HL-60/S4 treated with phorbol 12-myristate 13-acetate at 8.2 ng/mL for 4 days and 3 days (cell line): ENCODE results near the gene CRIM1.
"Not testable (repeated sequence)": the region's sequence is repeated elsewhere in the genome, so short reads cannot be mapped to it uniquely, and the experiment has no call there.

Experiments used
- in situ Hi-C: fragments of 300-500 bp; cut with MboI; formaldehyde crosslinking; loops from 2 replicates; pipeline ENCODE4 v1.15.0; 2022; ENCODE audit warnings: low sequenced_read_pairs

Gene CRIM1, protein sequence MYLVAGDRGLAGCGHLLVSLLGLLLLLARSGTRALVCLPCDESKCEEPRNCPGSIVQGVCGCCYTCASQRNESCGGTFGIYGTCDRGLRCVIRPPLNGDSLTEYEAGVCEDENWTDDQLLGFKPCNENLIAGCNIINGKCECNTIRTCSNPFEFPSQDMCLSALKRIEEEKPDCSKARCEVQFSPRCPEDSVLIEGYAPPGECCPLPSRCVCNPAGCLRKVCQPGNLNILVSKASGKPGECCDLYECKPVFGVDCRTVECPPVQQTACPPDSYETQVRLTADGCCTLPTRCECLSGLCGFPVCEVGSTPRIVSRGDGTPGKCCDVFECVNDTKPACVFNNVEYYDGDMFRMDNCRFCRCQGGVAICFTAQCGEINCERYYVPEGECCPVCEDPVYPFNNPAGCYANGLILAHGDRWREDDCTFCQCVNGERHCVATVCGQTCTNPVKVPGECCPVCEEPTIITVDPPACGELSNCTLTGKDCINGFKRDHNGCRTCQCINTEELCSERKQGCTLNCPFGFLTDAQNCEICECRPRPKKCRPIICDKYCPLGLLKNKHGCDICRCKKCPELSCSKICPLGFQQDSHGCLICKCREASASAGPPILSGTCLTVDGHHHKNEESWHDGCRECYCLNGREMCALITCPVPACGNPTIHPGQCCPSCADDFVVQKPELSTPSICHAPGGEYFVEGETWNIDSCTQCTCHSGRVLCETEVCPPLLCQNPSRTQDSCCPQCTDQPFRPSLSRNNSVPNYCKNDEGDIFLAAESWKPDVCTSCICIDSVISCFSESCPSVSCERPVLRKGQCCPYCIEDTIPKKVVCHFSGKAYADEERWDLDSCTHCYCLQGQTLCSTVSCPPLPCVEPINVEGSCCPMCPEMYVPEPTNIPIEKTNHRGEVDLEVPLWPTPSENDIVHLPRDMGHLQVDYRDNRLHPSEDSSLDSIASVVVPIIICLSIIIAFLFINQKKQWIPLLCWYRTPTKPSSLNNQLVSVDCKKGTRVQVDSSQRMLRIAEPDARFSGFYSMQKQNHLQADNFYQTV

DNA sequence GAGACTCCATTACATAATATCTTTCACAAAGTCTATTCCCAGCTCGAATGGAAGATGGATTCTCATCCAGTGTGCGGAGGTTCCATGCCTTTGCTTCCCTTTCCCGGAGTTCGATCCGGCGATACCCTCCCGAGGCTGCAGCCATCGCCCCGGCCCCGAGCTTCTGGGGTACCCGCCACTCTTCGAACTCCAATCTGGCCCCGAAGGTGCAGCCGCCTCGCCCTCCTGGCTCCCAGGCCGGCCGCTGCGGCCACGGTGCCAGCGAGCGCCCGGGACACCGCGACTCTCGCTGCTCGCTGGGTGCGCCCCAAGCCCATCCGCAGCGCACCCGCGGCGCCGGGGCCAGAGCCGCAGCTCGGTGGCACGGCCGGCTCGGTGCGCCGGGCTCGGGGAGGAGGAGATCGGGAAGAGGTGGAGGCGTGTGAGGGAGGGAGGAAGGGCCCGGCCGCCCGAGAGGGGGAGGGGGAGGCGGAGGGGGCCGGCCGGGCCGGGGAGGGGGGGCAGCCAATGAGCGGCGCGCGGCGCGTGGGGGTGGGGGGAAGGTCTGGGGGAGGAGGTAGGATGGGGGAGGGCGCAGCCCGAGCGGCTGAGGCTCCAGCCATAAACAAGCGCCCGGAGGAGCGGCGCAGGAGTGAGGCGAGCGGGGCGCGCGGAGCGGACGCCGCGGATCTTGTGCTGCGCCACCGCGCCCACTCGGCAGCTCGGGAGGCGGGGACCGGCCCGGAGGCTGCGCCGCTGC, at the start of gene CRIM1:
TSS of gene CRIM1 (plus strand) at position 628 of the 739 bp plus-strand sequence. CDS start 515 bp downstream, outside the sequence.
- in situ Hi-C loops: loop anchor here (25.0 kb wide), 2 partner anchors 307 to 432 kb away; no protein-coding TSS in a partner anchor

DNA sequence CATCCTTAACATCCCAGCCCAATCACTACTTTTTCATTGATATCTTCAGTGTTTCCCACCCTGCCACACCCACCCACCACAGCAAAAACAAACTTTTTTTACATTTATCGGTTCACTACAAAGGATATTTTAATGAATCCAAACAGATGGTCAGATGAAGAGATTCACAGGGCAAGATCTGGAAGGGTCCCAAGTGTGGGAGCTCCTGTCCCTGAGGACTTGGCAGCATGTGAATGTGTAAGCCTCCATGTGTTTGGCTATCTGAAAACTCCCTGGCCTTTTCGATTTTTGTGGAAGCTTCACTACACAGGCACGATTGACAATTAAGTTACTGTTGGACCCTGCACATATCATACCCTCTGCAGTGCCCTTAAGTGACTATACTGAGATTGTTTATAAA, 48.1 kb upstream of the CRIM1 start:
- in situ Hi-C loops: no loop called here

DNA sequence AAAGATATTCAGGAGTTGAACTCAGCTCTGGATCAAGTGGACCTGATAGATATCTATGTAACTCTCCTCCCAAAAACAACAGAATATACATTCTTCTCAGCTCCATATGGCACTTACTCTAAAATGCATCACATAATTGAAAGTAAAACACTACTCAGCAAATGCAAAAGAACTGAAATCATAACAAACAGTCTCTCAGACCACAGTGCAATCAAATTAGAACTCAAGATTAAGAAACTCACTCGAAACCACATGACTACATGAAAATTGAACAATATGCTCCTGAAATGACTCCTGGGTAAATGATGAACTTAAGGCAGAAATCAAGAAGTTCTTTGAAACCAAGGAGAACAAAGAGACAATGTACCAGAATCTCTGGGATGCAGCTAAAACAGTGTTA, 45.1 kb upstream of the CRIM1 start:
- in situ Hi-C loops: not testable (repeated sequence)

- in situ Hi-C loops: no loop called here
These were observed 37.0 kb upstream of the CRIM1 start for GRCh38 chr2:36318547-36318946.

DNA sequence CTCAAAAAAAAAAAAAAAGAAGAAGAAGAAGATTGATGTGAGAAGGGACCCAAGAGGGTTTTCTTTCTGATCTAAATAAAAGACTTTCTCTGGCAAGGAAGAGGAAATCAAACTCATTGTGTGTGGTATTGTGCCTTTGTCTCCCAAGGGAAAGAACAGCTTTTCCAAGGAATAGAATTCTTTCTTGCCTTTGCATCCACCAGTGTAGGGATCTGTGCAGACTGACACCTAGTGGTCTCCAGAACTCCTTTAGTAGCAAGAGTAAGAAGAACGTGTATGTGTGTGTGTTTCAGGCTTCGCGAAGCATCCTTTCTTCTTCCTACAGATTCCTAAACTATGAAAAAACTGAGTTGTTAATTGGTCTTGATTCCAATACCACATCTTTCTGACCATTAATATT, 33.5 kb upstream of the CRIM1 start:
- in situ Hi-C loops: no loop called here

GRCh38 chr2:36326286-36326685, 29.3 kb upstream of the CRIM1 start:
- in situ Hi-C loops: no loop called here

- in situ Hi-C loops: no loop called here
These were observed 26.3 kb upstream of the CRIM1 start for GRCh38 chr2:36329251-36329650.

- in situ Hi-C loops: no loop called here
These were observed 25.7 kb upstream of the CRIM1 start for GRCh38 chr2:36329746-36330472.

GRCh38 chr2:36330473-36331395, 24.8 kb upstream of the CRIM1 start:
- in situ Hi-C loops: no loop called here

DNA sequence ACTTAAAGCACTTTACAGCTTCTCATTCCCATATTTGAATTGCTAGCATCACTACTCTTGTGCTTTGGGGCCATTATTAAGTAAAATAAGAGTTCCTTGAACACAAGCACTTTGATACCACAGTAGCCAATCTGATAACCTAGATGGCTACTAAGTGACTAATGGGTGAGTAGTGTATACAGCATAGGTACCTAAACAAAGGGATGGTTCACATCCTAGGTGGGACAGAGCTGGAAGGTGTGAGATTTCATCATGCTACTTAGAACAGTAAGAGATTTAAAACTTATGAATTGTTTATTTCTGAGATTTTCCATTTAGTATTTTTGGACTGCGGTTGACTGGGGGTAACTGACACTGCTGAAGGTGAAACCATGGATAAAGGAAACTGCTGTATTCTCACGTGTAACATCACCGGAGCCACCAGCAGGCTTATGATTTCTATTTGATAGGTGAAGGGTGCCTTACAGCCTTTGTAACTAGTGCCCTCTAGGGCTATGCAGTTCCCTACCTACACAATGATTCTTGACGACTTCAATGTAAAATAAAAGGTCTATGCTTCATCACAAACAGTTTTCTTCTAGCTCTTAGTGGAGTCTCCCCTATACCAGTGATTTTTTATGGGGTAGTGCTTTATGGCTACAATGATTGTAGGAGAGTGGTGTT, 22.1 kb upstream of the CRIM1 start:
- in situ Hi-C loops: no loop called here

- in situ Hi-C loops: no loop called here
These were observed 20.0 kb upstream of the CRIM1 start for GRCh38 chr2:36335597-36335996.

GRCh38 chr2:36336321-36336720, 19.3 kb upstream of the CRIM1 start:
- in situ Hi-C loops: no loop called here

GRCh38 chr2:36337354-36337753, 18.2 kb upstream of the CRIM1 start:
- in situ Hi-C loops: no loop called here

DNA sequence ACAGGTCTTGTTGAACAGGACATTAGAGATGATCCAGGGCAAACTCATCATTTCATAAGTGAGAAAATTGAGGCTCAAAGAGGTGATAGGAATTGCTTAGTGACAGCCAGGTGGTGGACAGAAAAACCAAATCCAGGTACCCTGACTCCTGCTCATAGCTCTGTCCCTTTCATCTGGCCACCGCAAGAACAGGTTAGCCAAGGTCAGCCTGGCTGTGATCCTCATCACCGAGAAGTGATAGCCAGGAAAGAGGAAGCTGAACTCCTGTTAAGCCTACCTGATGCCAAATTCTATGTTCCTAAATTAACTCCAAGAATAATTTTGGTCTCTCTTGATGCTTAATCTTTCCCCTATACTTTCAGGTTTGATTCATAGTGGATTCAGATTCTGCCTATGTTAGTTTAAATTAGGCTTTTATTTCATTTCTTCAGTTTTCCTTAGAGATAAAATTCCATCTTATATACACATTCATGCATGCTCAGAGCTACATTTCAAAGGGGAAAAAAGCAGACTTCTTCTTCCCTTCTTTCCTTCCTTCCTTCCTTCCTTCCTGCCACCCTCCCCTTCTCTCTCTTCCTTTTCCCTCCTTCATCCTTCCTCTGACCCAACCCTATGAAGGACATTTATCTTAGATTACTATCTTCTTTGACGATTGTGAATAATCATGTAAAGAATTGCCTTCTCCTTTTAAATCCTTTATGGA, 17.3 kb upstream of the CRIM1 start:
- in situ Hi-C loops: no loop called here

DNA sequence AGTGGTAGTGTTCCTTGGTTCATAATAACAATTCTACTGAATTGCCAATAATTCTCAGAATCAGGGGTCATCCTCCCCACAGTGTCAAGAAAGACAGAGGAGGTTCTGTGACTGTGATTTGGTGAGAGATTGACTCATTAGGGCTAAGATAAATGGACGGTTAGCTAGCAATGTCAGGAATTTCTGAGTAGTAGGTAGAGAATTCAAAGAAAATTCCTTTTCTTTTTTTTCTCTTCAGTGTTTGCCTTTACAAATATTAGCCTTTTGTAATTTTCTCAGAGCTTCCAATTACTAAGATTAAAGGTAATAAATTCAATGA, 16.8 kb upstream of the CRIM1 start:
- in situ Hi-C loops: no loop called here

DNA sequence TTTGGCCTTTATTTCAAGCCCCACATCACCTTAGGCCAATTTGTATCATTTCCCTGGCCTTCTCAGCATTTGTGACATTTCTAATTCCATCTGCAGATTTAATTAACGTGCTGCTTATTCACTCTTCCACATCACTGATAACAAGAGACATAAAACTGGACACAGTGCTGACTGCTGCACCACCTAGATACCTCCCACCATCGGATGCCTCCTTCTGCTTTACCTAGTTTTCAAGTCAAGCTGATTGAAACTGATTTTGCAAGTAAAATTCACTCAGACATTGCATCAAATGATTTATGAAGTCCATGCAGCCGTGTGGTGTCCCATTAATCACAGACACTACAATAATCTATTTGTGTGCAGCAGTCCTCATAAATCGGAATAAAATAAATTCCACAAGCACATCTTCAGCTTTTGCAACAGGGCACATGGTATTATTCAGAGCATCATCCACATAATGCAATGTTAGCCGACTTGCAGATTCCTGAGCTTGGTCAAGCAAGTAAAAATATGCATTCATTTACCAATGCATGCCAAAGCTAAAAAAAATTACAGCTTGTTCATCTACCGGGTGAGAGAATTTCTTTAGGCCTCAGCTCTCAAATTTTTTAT, 15.9 kb upstream of the CRIM1 start:
- in situ Hi-C loops: no loop called here

GRCh38 chr2:36343606-36344005, 12.0 kb upstream of the CRIM1 start:
- in situ Hi-C loops: no loop called here

DNA sequence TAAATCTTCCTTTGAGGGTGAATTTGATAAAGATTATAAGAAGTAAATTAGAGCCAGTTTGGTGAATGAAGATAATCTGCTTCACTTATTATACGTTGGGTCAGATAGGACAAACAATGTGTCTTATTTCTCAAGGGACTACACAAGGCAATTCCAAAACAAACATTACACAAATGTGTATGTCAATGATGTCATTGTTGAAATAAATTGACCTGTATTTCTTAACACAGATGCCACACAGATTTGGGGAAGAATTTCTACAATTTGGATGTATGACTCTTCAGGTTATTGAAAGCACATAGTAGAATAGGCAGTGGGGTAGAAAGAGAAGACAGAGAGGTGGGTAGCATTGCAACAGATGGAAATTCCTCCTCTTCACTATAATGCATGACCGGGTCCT, 6.9 kb upstream of the CRIM1 start:
- in situ Hi-C loops: no loop called here
